Endothelial cell of umbilical vein (primary cell): Measurements from ENCODE around the gene UNC119.

Experiments
- EZH2 ChIP-seq: IDR thresholded peaks from 2 replicates; pipeline ENCODE4 v1.6.1; 2012; ENCODE audit warnings: borderline replicate concordance, low read depth, mild to moderate bottlenecking, moderate library complexity, low read length, inconsistent platforms; ENCODE audit not compliant: severe bottlenecking
- MYC ChIP-seq: IDR thresholded peaks from one replicate; pipeline ENCODE4 v1.6.1; 2011; ENCODE audit warnings: mild to moderate bottlenecking, low read depth, low read length
- POLR2A ChIP-seq: IDR thresholded peaks from 2 replicates; pipeline ENCODE4 v1.6.1; 2012; ENCODE audit warnings: low read depth, mild to moderate bottlenecking, control low read depth, low read length
- POLR2AphosphoS5 ChIP-seq: IDR thresholded peaks from 2 replicates; pipeline ENCODE4 v1.6.1; 2012; ENCODE audit warnings: low read depth, mild to moderate bottlenecking, control low read depth, low read length, moderate library complexity; ENCODE audit not compliant: insufficient read depth
- TF ChIP-seq, protein P1 (sequence below), 2 donors: IDR thresholded peaks; 1 replicate in 1 of 2; 2 replicates in 1 of 2; pipeline ENCODE4 v1.5.1; 2011; ENCODE audit warnings: low read length in 2 of 2, mild to moderate bottlenecking in 2 of 2, moderate library complexity in 2 of 2, control low read depth in 1 of 2, inconsistent platforms in 1 of 2, low read depth in 1 of 2; ENCODE audit not compliant: insufficient read depth in 1 of 2; ENCODE audit errors: extremely low read depth in 1 of 2
- TF ChIP-seq, protein P2 (sequence below): IDR thresholded peaks from 2 replicates; pipeline ENCODE4 v1.6.1; 2011; ENCODE audit not compliant: insufficient read depth, insufficient read length

DNA sequence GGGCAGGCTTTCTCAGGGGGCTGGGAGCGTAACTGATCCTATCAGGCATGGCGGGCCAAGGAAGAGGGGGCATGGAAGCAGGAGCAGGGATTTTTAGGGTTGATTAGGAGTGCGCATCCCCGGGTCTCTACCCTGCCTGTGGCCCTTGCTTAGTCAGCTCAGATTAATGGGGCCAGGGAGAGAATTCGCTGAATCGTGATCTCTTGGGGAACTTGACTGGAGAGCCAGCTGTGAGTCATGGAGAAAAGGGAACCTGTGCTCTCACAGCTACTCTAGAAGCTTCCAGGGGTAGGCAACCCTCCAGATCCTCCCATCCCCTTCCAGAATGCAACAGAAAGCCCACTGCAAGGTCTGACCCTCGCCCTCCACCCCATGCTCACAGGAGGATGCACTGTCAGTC lies 42.6 kb downstream of the UNC119 start:
- TF ChIP-seq, protein P1, sequence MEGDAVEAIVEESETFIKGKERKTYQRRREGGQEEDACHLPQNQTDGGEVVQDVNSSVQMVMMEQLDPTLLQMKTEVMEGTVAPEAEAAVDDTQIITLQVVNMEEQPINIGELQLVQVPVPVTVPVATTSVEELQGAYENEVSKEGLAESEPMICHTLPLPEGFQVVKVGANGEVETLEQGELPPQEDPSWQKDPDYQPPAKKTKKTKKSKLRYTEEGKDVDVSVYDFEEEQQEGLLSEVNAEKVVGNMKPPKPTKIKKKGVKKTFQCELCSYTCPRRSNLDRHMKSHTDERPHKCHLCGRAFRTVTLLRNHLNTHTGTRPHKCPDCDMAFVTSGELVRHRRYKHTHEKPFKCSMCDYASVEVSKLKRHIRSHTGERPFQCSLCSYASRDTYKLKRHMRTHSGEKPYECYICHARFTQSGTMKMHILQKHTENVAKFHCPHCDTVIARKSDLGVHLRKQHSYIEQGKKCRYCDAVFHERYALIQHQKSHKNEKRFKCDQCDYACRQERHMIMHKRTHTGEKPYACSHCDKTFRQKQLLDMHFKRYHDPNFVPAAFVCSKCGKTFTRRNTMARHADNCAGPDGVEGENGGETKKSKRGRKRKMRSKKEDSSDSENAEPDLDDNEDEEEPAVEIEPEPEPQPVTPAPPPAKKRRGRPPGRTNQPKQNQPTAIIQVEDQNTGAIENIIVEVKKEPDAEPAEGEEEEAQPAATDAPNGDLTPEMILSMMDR (IDR thresholded peaks at IDR 0.05; ENCODE audit: extremely low read depth in 1 of 2, insufficient read depth in 1 of 2, low read depth in 1 of 2, low read length in 2 of 2): no peak
- no peak for TF ChIP-seq POLR2A
- TF ChIP-seq, protein P2, sequence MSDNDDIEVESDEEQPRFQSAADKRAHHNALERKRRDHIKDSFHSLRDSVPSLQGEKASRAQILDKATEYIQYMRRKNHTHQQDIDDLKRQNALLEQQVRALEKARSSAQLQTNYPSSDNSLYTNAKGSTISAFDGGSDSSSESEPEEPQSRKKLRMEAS: no peak
- TF ChIP-seq EZH2: no peak
- no peak for TF ChIP-seq POLR2AphosphoS5
- no peak for TF ChIP-seq MYC
